Right lobe of liver (tissue), 6 donors: ENCODE results near the gene TERT. TPM values are rescaled to one million over a fixed set of nuclear protein-coding genes. Genes with fewer than 3 reads are reported as not detected.
A peak's percentile ranks its signal among the peaks of the same experiment; 100 is the strongest.

Experiments
- ATAC-seq, 4 donors: fragments of 200-7000 bp; cut with Tn5 transposase; one replicate each; pipeline ENCODE4 v1.9.1; 2020; ENCODE audit warnings: mild to moderate bottlenecking in 4 of 4, moderate library complexity in 4 of 4
- DNase-seq, 3 donors: peaks; one replicate each; pipeline ENCODE4 v3.0.0-alpha.2; 2020
- H3K27ac ChIP-seq, 3 donors: fragments of 200-600 bp; one replicate each; pipeline ENCODE4 v1.8.0; 2022
- H3K27me3 ChIP-seq, 2 donors: fragments of 200-600 bp; one replicate each; pipeline ENCODE4 v1.8.0; 2022
- H3K36me3 ChIP-seq, 4 donors: fragments of 200-600 bp; sonication (generic) in 1 of 4; one replicate each; pipeline versions ENCODE4 v1.5.1 to v1.8.0; 2017 to 2022; ENCODE audit warnings: control low read depth in 1 of 4
- H3K4me1 ChIP-seq, 4 donors: fragments of 200-600 bp; sonication (generic) in 1 of 4; one replicate each; pipeline versions ENCODE4 v1.5.1 to v1.8.0; 2017 to 2022; ENCODE audit warnings: control low read depth in 1 of 4
- H3K4me3 ChIP-seq, 3 donors: fragments of 200-600 bp; one replicate each; pipeline ENCODE4 v1.8.0; 2022
- H3K9me3 ChIP-seq, 4 donors: fragments of 200-600 bp; sonication (generic) in 1 of 4; one replicate each; pipeline versions ENCODE4 v1.5.1 to v1.8.0; 2017 to 2022; ENCODE audit warnings: control low read depth in 1 of 4
- CTCF ChIP-seq, 4 donors: fragments of 200-600 bp in 3 of 4; fragments of 450-650 bp in 1 of 4; IDR thresholded peaks; one replicate each; pipeline versions ENCODE4 v1.5.1 to v1.8.0; 2016 to 2022; ENCODE audit warnings: antibody characterized with exemption in 4 of 4, mild to moderate bottlenecking in 2 of 4
- POLR2A ChIP-seq: fragments of 450-650 bp; IDR thresholded peaks from one replicate; pipeline ENCODE4 v1.6.1; 2017; ENCODE audit warnings: antibody characterized with exemption, mild to moderate bottlenecking
- WGBS: methylation state at CpG from one replicate; pipeline ENCODE4 v1.1.6; 2018; ENCODE audit warnings: low coverage, low lambda C conversion rate; ENCODE audit not compliant: insufficient coverage; ENCODE audit errors: missing lambda C conversion rate; 5-methylcytosine and 5-hydroxymethylcytosine counted together
- intact Hi-C, 2 donors: fragments of 100-400 bp; cut with DNase I; formaldehyde crosslinking; loops; one replicate each; pipeline versions ENCODE4 v1.11.2 to v1.14.1; 2022
- total RNA-seq, 6 experiments: library from RNA; depleted of rRNA in 2 of 6; stranded (reverse); fragments of >200 nt in 2 of 6; fragmentation: NEBNext Ultra II Directional in 3 of 6; extraction: Animal tissue kit (Norgen Biotek cat#: 25700) in 3 of 6; gene quantifications; one replicate each; pipeline versions ENCODE4 v1.1.0 to v1.2.4, GENCODE V29; 2016 to 2023
- donor health status: DM: no; HTN: yes; CAD: no.
- donor health status: DM: no; HTN: no; CAD: no.
- donor health status: DM: no; HTN: no; CAD: no.
- donor health status: DM: no; HTN: yes; CAD: no.
- donor health status: DM: no; HTN: yes; CAD: no.

The TERT gene
- total RNA-seq, 6 experiments from 2014 or later, result not detected

GRCh38 chr5:1312993-1313833 lies 18.3 kb upstream of the TERT start:
- Histone ChIP-seq H3K9me3 (no peaks in the 10 kb centered on the region), H3K27me3 (no peaks in the 10 kb centered on the region), H3K36me3 (peaks cover 0 to 9% (median 3%) of the 10 kb centered on the region in 4 donors), H3K4me1 (peaks cover 0 to 16% (median 8%) of the 10 kb centered on the region in 4 donors), H3K4me3 (no peak overlapping the region), H3K27ac (no peak overlapping the region)
- TF ChIP-seq CTCF (IDR thresholded peaks at IDR 0.05) (no peak), POLR2A (no peak)
- DNase-seq (peak in 1 of 3 donors; percentile 49), ATAC-seq (no peak)
- WGBS, result 56% methylated on average over 9 of the region's 25 CpGs
- intact Hi-C loops, result no loop called here

- intact Hi-C loops, result no loop called here
- Histone ChIP-seq H3K4me3 (no peak overlapping the region), H3K27ac (no peak overlapping the region), H3K4me1 (peaks cover 0 to 16% (median 8%) of the 10 kb centered on the region in 4 donors), H3K36me3 (no peaks in the 10 kb centered on the region), H3K27me3 (no peaks in the 10 kb centered on the region), H3K9me3 (no peaks in the 10 kb centered on the region)
- no peak for TF ChIP-seq POLR2A
- no peak for TF ChIP-seq CTCF (IDR thresholded peaks at IDR 0.05)
- ATAC-seq, result no peak
- 85% methylated on average over 2 of the region's 7 CpGs for WGBS
- no peak for DNase-seq
Measured at GRCh38 chr5:1312206-1312605, 17.3 kb upstream of the TERT start.

GRCh38 chr5:1311439-1312055 lies 16.7 kb upstream of the TERT start:
- Histone ChIP-seq H3K27me3 (no peaks in the 10 kb centered on the region), H3K27ac (no peak overlapping the region), H3K36me3 (no peaks in the 10 kb centered on the region), H3K4me3 (no peak overlapping the region), H3K9me3 (no peaks in the 10 kb centered on the region), H3K4me1 (peaks cover 0 to 15% (median 7%) of the 10 kb centered on the region in 4 donors)
- 76% methylated on average over 8 of the region's 15 CpGs for WGBS
- DNase-seq (no peak), ATAC-seq (no peak)
- intact Hi-C loops, result no loop called here
- TF ChIP-seq CTCF (IDR thresholded peaks at IDR 0.05) (no peak), POLR2A (no peak)

GRCh38 chr5:1310118-1310517 lies 15.2 kb upstream of the TERT start:
- 66% methylated on average over 7 of the region's 7 CpGs for WGBS
- TF ChIP-seq POLR2A, result no peak
- no peak for TF ChIP-seq CTCF (IDR thresholded peaks at IDR 0.05)
- ATAC-seq (no peak), DNase-seq (no peak)
- intact Hi-C loops, result no loop called here
- Histone ChIP-seq H3K4me1 (peaks cover 0 to under 1% (median 0%) of the 10 kb centered on the region in 4 donors), H3K27ac (no peak overlapping the region), H3K36me3 (no peaks in the 10 kb centered on the region), H3K4me3 (no peak overlapping the region), H3K27me3 (no peaks in the 10 kb centered on the region), H3K9me3 (no peaks in the 10 kb centered on the region)
